Smooth muscle cell of the umbilical artery (primary cell): ENCODE results near the gene FUT7. TPM values are rescaled to one million over a fixed set of nuclear protein-coding genes. Genes with fewer than 3 reads are reported as not detected.

Experiments used
- total RNA-seq: library from RNA; depleted of rRNA; stranded (reverse); fragments of >200 nt; gene quantifications from 2 replicates; pipeline ENCODE4 v1.2.3, GENCODE V29; 2014

Gene FUT7, protein sequence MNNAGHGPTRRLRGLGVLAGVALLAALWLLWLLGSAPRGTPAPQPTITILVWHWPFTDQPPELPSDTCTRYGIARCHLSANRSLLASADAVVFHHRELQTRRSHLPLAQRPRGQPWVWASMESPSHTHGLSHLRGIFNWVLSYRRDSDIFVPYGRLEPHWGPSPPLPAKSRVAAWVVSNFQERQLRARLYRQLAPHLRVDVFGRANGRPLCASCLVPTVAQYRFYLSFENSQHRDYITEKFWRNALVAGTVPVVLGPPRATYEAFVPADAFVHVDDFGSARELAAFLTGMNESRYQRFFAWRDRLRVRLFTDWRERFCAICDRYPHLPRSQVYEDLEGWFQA
- under 0.01 TPM in 1 of 2 replicates, not detected in the other for total RNA-seq

GRCh38 chr9:137031904-137032640 is at the start of gene FUT7:
FUT7 (minus strand) TSS chr9:137032088; CDS start chr9:137031991, 97 bp downstream.

DNA sequence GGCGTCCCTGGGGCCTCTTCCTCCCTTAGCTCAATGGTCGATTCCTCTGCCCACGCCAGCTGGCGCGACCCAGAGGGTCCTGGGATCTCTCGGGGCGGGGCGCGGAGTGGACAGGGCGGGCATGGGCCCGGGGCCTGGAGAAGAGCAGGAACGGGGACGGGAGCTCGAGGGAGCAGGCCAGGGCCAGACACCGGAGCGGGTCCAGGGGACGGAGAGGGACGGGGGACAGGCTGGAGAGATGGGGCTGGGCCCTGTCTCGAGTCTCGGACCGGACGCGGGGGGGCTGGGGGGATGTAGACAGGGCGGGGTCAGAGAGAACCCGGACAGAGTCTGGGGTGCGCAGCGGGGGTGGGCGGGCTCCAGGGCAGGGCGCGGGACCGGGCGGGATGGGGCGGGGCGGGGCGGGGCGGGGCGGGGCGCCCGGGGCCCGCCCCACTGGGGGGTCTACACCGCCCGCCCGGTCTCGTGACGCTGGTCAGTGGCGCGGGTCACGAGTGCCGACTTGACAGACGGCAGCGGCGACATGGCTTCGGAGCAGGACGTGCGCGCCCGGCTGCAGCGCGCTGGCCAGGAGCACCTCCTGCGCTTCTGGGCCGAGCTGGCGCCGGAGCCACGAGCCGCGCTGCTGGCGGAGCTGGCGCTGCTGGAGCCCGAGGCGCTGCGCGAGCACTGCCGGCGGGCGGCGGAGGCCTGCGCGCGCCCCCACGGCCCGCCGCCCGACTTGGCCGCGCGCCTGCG is 45.3 kb upstream of the FUT7 start, which contains the start of gene UAP1L1:
Gene UAP1L1 (plus strand): TSS at position 508 of the 738 bp plus-strand sequence. CDS start 16 bp downstream, at position 524.

GRCh38 chr9:137070201-137070905 is 38.5 kb upstream of the FUT7 start, which contains the start of gene SAPCD2:
SAPCD2 (minus strand) TSS chr9:137070557; CDS start chr9:137070460, 97 bp downstream.

DNA sequence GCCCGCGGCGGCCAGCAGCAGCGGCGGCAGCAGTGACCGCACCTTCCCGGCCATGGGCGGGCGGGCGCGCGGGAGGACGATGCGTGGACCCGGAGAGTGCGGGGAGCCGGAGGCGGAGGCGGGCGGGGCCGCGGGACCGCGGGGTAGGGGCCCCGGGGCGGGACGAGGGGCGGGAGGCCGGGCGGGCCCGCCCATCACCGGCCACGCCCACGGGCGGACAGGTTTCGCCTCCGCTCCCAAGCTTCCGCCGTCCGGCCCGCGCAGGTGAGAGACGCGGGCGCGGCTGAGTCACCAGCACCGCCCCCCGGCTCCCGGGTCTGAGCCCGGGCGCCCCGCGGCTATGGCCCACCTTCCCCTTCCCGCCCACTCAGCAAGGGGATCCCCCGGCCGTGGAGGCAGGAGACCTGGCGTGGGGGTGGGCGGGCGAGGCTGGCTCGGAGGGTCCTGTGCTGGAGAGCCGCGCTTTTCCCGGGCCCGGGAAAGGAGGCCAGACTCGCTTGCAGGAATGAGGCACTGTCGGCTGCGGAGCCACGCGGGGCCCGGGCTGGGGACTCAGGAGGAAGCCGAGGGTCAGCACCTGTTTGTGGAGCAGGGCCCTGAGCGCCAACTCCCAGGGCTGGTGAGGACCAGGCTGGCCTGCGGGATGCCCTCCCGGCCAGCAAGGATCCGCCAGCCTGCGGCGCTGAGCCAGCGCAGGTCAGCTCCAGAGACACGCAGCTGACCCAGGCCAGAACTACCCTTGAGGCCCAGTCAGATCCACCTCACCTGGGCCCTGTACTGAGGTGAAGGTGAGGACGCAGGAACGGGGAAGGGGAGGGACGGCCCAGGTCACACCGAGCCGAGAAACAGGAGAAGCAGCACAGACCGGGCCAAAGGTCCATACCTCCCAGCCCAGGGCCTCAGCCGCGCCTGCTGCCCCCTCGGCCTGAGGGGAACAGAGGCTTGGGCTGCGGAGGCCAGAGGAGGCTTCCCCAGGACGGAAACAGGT is 22.4 kb upstream of the FUT7 start, which contains the start of gene ENTPD2:
Gene ENTPD2 (minus strand): TSS at position 118 of the 988 bp plus-strand sequence. CDS start 64 bp downstream, at position 54.

GRCh38 chr9:137046088-137046787 is 14.3 kb upstream of the FUT7 start, which contains the start of gene NPDC1:
NPDC1 (minus strand) TSS chr9:137046177; CDS start chr9:137045989, 188 bp downstream.

DNA sequence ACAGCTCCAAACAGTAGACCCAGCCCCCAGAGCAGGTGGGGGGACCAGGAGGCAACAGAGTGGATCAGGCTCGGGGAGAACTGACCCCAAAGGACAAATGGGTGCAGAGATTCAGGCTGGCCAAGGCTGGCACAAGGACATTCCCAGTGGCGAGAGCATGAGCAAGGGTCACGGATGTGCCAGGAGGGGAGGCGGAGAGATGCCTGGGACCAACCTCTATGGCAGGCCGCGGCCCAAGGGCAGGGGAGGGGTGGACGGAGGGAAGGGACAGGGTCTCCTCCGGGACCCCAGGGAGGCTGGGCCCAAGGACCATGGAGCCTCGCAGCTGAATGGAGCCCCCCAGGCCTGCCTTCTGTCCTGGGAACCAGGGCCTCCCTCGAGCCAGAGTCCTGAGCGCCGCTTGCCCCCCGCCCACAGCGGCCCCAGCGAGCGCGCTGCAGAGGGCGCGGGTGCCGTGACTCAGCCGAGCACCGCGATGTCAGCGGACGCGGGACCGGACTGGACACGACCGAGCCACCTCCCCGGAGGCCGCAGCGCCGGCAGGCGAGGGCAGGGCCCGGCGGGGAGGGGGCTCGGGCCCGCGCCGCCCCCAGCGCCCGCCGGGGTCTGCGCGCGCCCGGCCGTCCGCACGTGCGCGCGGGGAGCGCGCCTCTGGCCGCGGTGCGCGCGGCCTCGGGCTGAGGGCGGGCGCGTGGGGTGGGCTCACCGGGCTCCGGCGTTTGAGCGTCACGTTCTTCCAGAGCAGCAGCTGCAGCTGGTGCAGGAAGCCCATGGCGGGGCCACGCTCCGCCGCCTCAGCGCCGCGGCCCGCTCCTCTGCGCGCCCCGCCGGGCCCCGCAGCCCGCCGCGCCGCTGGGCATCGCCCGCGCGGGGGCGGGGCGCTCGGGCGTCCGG is 4.3 kb downstream of the FUT7 start, which contains the start of gene ABCA2:
Gene ABCA2 (minus strand): TSS at position 869 of the 894 bp plus-strand sequence. CDS start 97 bp downstream, at position 772.

GRCh38 chr9:136996361-136997292 is 35.3 kb downstream of the FUT7 start, which contains the start of gene CLIC3:
CLIC3 (minus strand) TSS chr9:136996568; CDS start chr9:136996543, 25 bp downstream.

GRCh38 chr9:136991993-136992818 is 39.7 kb downstream of the FUT7 start, which contains the start of gene PAXX:
PAXX (plus strand) TSS chr9:136992422; CDS start chr9:136992444, 22 bp downstream.

GRCh38 chr9:136982232-136983051 is 49.4 kb downstream of the FUT7 start, which contains the start of gene LCNL1:
LCNL1 (plus strand) TSS chr9:136982993; CDS start chr9:136983587, 594 bp downstream.

Other genes with a start within 250 kb of the FUT7 start
- gene TMEM141, start 240.7 kb downstream of the FUT7 start, total RNA-seq, result 39.2 and 72.2 TPM in 2 replicates
- 0.30 and 0.32 TPM in 2 replicates for gene CCDC183, start 235.8 kb downstream of the FUT7 start, total RNA-seq
- gene RABL6, start 224.1 kb downstream of the FUT7 start, total RNA-seq, result 46.3 and 70.5 TPM in 2 replicates
- 2.1 and 2.4 TPM in 2 replicates for gene AJM1, start 189.6 kb downstream of the FUT7 start, total RNA-seq
- gene PHPT1, start 182.7 kb downstream of the FUT7 start, total RNA-seq, result 65.8 and 98.9 TPM in 2 replicates
- 2.7 and 4.0 TPM in 2 replicates for gene MAMDC4, start 179.7 kb downstream of the FUT7 start, total RNA-seq
- 209 and 275 TPM in 2 replicates for gene EDF1, start 165.8 kb downstream of the FUT7 start, total RNA-seq
- 5.6 and 16.0 TPM in 2 replicates for gene TRAF2, start 145.6 kb downstream of the FUT7 start, total RNA-seq
- 142 and 159 TPM in 2 replicates for gene FBXW5, start 87.3 kb downstream of the FUT7 start, total RNA-seq
- gene C8G, start 86.8 kb downstream of the FUT7 start, total RNA-seq, result 0.59 TPM in 1 of 2 replicates, not detected in the other
- gene LCN12, start 79.8 kb downstream of the FUT7 start, total RNA-seq, result 0.30 and 0.51 TPM in 2 replicates
- gene PTGDS, start 54.6 kb downstream of the FUT7 start, total RNA-seq, result 8.3 and 21.4 TPM in 2 replicates
- 0.88 and 1.5 TPM in 2 replicates for gene LCNL1, start 49.1 kb downstream of the FUT7 start, total RNA-seq
- 13.5 and 17.8 TPM in 2 replicates for gene PAXX, start 39.7 kb downstream of the FUT7 start, total RNA-seq
- gene CLIC3, start 35.5 kb downstream of the FUT7 start, total RNA-seq, result 2.5 and 3.3 TPM in 2 replicates
- 46.0 and 68.3 TPM in 2 replicates for gene ABCA2, start 3.9 kb downstream of the FUT7 start, total RNA-seq
- gene NPDC1, start 14.1 kb upstream of the FUT7 start, total RNA-seq, result 27.3 and 49.4 TPM in 2 replicates
- not detected in 2 replicates for gene ENTPD2, start 22.0 kb upstream of the FUT7 start, total RNA-seq
- gene SAPCD2, start 38.5 kb upstream of the FUT7 start, total RNA-seq, result 0.89 and 5.7 TPM in 2 replicates
- 18.7 and 21.5 TPM in 2 replicates for gene UAP1L1, start 45.4 kb upstream of the FUT7 start, total RNA-seq
- gene MAN1B1, start 54.9 kb upstream of the FUT7 start, total RNA-seq, result 176 and 185 TPM in 2 replicates
- 69.1 and 79.6 TPM in 2 replicates for gene DPP7, start 82.6 kb upstream of the FUT7 start, total RNA-seq
- 0.09 TPM in 1 of 2 replicates, not detected in the other for gene GRIN1, start 107.1 kb upstream of the FUT7 start, total RNA-seq
- not detected in 2 replicates for gene LRRC26, start 138.0 kb upstream of the FUT7 start, total RNA-seq
- gene TMEM210, start 140.0 kb upstream of the FUT7 start, total RNA-seq, result not detected in 2 replicates
- 25.5 and 28.8 TPM in 2 replicates for gene ANAPC2, start 156.5 kb upstream of the FUT7 start, total RNA-seq
- gene SSNA1, start 156.6 kb upstream of the FUT7 start, total RNA-seq, result 51.0 and 65.9 TPM in 2 replicates
- 6.2 and 8.9 TPM in 2 replicates for gene TPRN, start 168.7 kb upstream of the FUT7 start, total RNA-seq
- 32.1 and 32.8 TPM in 2 replicates for gene TMEM203, start 173.6 kb upstream of the FUT7 start, total RNA-seq
- gene NDOR1, start 173.6 kb upstream of the FUT7 start, total RNA-seq, result 2.7 and 5.4 TPM in 2 replicates
- gene RNF208, start 190.2 kb upstream of the FUT7 start, total RNA-seq, result 0.30 and 0.83 TPM in 2 replicates
- 0.30 and 0.46 TPM in 2 replicates for gene CYSRT1, start 193.1 kb upstream of the FUT7 start, total RNA-seq
- gene RNF224, start 195.4 kb upstream of the FUT7 start, total RNA-seq, result not detected in 2 replicates
- under 0.01 TPM in 1 of 2 replicates, not detected in the other for gene SLC34A3, start 198.8 kb upstream of the FUT7 start, total RNA-seq
- 60.9 and 219 TPM in 2 replicates for gene TUBB4B, start 209.2 kb upstream of the FUT7 start, total RNA-seq
- not detected in 2 replicates for gene STPG3, start 219.2 kb upstream of the FUT7 start, total RNA-seq
- gene NELFB, start 223.2 kb upstream of the FUT7 start, total RNA-seq, result 36.5 and 54.9 TPM in 2 replicates
- 19.0 and 33.5 TPM in 2 replicates for gene TOR4A, start 245.6 kb upstream of the FUT7 start, total RNA-seq